ENCODE data around the gene TIAM2. TPM values are rescaled to one million over a fixed set of nuclear protein-coding genes. Genes with fewer than 3 reads are reported as not detected.

TIAM2 gene
- total and polyA plus RNA-seq, 10 of the 15 experiments (the other 5 are each of a cell fraction or from before 2014, with no cell fraction given), result 1.1 to 10.5 (median 2.3) TPM

GRCh38 chr6:155261111-155261900 is 266.2 kb downstream of the TIAM2 start:
- DNase-seq (ENCODE audit: low read depth, low spot score), result no peak
- POLR2A ChIA-PET, result interaction anchor here (0.7 to 1.1 kb wide), 2 partner anchors 8 to 90 kb away, joined by 3 read pairs; no protein-coding TSS in a partner anchor
- TF ChIP-seq SMAD5 (IDR thresholded peaks at IDR 0.05; ENCODE audit: low read depth) (no peak), RAD21 (IDR thresholded peaks at IDR 0.05; ENCODE audit: insufficient read depth, low read depth, low read length) (no peak), MTA2 (IDR thresholded peaks at IDR 0.05; ENCODE audit: low read depth) (no peak), CEBPB (IDR thresholded peaks at IDR 0.05; ENCODE audit: borderline replicate concordance in 1 of 2, low read depth in 2 of 2, low read length in 2 of 2) (no peak), PRDM15 (CRISPR knock-in tag; IDR thresholded peaks at IDR 0.05) (no peak), NFYB (IDR thresholded peaks at IDR 0.05; ENCODE audit: insufficient read depth, low read depth, low read length) (no peak), FOXK2 (IDR thresholded peaks at IDR 0.05) (no peak)

More at GRCh38 chr6:155261111-155261900, 266.2 kb downstream of the TIAM2 start:
- no peaks in the 10 kb centered on the region for H4K20me1 ChIP-seq (ENCODE audit: control insufficient read depth, insufficient read depth)
- H3K79me2 ChIP-seq (ENCODE audit: control insufficient read depth, insufficient read depth, low read length), result no peaks in the 10 kb centered on the region
- CTCF ChIA-PET, result interaction anchor here (1.0 to 1.5 kb wide), 6 partner anchors 9 to 86 kb away, joined by 3 to 7 read pairs (median 4); no protein-coding TSS in a partner anchor
- peaks cover 17% of the 10 kb centered on the region for H3K4me1 ChIP-seq (ENCODE audit: control insufficient read depth, insufficient read depth, low read length)
- H3K36me3 ChIP-seq (ENCODE audit: control insufficient read depth in 2 of 2, insufficient read depth in 2 of 2, low read length in 1 of 2), result peaks cover 8 to 21% of the 10 kb centered on the region in 2 experiments; a peak in 3 of 4 replicates
- H3K4me2 ChIP-seq (ENCODE audit: control insufficient read depth, insufficient read depth), result peak overlapping the region; percentile 14; the same call in 1 of the 2 replicates
- in situ Hi-C loops (cut with MboI) (no loop called here), intact Hi-C loops (cut with micrococcal nuclease; ENCODE audit: unreplicated experiment) (no loop called here)
- RAD21 ChIA-PET (ENCODE audit: unreplicated experiment), result interaction anchor here (0.5 to 2.3 kb wide), 4 partner anchors 13 to 1018 kb away, joined by 3 to 5 read pairs (median 3); no protein-coding TSS in a partner anchor
- H3K27me3 ChIP-seq (replicated peaks in 1 of 2; ENCODE audit: control insufficient read depth in 2 of 2, insufficient read depth in 2 of 2, low read length in 1 of 2), result no peaks in the 10 kb centered on the region
- peak; percentile 77 for ATAC-seq
- SMC1A ChIA-PET (ENCODE audit: uncharacterized antibody, unreplicated experiment), result interaction anchor here (0.6 to 3.6 kb wide), 8 partner anchors 9 to 392 kb away, joined by 3 to 15 read pairs (median 6); no protein-coding TSS in a partner anchor
- 89% methylated on average over 11 of the region's 11 CpGs for WGBS (ENCODE audit: insufficient coverage, insufficient replicate concordance, low lambda C conversion rate, missing lambda C conversion rate)
- BruUV-seq (replicated peaks), result no TSS peak
- no peak overlapping the region for H3K27ac ChIP-seq (ENCODE audit: control insufficient read depth, insufficient read depth)
- H3K9ac ChIP-seq (ENCODE audit: control insufficient read depth, insufficient read depth, low read length), result no peak overlapping the region
- H3K4me3 ChIP-seq, result no peak overlapping the region
- H2AFZ ChIP-seq (ENCODE audit: control insufficient read depth, low read depth, low read length), result no peak overlapping the region
- H3K9me3 ChIP-seq (replicated peaks; ENCODE audit: control insufficient read depth, insufficient read depth, low read length), result no peaks in the 10 kb centered on the region
- peak; percentile 18 for FAIRE-seq

Measured in GM12878 (cell line).